Measurements from ENCODE around the gene SCRT2.
A peak's percentile ranks its signal among the peaks of the same experiment; 100 is the strongest.
"Not testable (repeated sequence)": the region's sequence is repeated elsewhere in the genome, so short reads cannot be mapped to it uniquely, and the experiment has no call there.

The SCRT2 gene

DNA sequence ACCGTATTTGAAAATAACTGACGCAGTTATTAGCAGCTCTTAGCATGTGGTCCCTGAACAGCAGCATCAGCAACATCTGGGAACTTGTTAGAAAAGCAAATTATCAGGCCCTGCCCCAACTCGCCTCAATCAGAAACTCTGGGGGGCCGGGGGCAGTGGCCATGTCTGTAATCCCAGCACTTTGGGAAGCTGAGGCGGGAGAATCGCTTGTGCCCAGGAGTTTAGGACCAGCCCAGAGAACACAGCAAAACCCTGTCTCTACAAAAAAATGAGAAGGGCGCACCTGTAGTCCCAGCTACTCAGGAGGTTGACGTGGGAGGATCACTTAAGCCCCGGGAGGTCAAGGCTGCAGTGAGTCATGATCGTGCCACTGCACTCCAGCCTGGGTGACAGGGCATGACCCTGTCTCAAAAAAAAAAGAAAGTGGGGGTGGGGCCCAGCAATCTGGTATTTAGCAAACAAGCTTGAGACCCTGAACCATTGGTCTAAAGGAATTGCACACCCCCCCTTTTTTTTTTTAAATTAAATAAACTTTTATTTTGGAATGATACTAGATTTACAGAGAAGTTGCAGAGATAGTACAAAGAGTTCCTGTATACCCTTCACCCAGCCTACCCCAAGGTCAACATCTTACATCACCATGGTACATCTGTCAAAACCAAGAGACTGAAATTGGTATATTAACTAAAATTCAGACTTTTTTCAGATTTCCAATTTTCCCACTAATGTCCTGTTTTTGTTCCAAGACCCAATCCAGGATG is 29.3 kb downstream of the SCRT2 start:
- DNase-seq (ENCODE audit: low read depth) = no peak
- TF ChIP-seq, protein P1, sequence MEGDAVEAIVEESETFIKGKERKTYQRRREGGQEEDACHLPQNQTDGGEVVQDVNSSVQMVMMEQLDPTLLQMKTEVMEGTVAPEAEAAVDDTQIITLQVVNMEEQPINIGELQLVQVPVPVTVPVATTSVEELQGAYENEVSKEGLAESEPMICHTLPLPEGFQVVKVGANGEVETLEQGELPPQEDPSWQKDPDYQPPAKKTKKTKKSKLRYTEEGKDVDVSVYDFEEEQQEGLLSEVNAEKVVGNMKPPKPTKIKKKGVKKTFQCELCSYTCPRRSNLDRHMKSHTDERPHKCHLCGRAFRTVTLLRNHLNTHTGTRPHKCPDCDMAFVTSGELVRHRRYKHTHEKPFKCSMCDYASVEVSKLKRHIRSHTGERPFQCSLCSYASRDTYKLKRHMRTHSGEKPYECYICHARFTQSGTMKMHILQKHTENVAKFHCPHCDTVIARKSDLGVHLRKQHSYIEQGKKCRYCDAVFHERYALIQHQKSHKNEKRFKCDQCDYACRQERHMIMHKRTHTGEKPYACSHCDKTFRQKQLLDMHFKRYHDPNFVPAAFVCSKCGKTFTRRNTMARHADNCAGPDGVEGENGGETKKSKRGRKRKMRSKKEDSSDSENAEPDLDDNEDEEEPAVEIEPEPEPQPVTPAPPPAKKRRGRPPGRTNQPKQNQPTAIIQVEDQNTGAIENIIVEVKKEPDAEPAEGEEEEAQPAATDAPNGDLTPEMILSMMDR (conservative IDR thresholded peaks at IDR 0.05; ENCODE audit: low read depth, low read length) = no peak

DNA sequence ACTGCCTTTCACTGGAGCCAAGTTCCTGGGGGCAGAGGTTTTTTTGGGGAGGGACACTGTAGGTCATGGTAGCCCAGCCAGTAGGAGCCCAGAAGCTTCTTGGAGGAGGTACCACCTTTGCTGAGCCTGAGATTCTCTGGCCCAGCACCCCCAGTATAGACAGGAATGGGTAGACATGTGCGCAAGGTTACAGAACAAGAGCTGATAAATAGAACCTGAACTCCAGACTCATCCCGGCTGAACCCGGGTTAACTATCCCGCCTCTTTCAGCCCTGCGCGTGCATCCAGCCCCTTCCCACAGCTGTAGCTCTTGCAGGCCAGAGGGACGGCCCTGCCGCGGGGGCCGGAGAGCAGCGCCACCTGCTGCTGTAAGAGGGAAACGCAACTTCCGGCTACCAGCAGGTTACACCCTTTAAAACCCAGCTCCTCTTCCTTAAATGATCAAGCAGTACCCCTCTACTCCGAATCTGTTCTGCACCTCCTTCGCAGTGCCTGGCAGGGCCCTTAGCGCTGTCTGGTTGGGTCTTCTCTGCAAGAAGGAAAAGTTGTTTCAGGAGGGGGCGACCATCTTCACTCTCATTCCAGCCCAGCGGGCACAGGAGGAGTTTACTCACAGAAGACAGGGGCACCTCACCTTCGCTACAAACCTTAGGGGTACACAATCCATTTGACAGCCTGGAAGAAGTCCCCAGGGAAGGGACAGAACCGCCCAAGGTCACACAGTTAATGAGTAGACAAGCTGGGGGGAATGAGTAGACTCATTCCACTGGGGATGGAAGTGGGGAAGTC is 30.1 kb downstream of the SCRT2 start:
- TF ChIP-seq, protein P1 (conservative IDR thresholded peaks at IDR 0.05; ENCODE audit: low read depth, low read length) = peak; percentile 97
- no peak for DNase-seq (ENCODE audit: low read depth)
- H3K4me3 ChIP-seq (ENCODE audit: low read length) = no peak overlapping the region

More for the DNA sequence above, 29.3 kb downstream of the SCRT2 start:
- H3K4me3 ChIP-seq (ENCODE audit: low read length) = no peak overlapping the region

DNA sequence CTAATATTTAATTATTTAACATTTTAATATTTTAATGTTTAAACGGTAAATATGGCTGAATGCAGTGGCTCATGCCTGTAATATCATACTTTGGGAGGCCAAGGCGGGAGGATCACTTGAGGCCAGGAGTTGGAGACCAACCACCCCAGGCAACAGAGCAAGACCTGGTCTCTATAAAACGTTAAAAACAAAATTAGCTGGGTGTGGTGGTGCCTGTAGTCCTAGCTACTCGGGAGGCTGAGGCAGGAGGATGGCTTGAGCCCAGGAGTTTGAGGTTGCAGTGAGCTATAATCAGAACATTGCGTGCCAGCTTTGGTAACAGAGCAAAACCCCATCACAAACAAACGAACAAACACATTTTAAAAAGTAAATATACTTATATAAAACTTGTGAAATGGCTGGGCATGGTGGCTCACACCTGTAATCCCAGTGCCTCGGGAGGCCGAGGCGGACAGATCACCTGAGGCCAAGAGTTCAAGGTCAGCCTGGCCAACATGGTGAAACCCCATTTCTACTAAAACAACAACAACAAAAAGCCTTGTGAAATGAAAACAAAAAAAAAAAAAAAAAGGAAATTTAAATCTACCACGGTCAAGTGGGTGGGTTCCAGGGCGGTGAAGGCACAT is 30.8 kb downstream of the SCRT2 start:
- H3K4me3 ChIP-seq (ENCODE audit: low read length) = no peak overlapping the region
- DNase-seq (ENCODE audit: low read depth) = no peak
- TF ChIP-seq, protein P1 (conservative IDR thresholded peaks at IDR 0.05; ENCODE audit: low read depth, low read length) = no peak

DNA sequence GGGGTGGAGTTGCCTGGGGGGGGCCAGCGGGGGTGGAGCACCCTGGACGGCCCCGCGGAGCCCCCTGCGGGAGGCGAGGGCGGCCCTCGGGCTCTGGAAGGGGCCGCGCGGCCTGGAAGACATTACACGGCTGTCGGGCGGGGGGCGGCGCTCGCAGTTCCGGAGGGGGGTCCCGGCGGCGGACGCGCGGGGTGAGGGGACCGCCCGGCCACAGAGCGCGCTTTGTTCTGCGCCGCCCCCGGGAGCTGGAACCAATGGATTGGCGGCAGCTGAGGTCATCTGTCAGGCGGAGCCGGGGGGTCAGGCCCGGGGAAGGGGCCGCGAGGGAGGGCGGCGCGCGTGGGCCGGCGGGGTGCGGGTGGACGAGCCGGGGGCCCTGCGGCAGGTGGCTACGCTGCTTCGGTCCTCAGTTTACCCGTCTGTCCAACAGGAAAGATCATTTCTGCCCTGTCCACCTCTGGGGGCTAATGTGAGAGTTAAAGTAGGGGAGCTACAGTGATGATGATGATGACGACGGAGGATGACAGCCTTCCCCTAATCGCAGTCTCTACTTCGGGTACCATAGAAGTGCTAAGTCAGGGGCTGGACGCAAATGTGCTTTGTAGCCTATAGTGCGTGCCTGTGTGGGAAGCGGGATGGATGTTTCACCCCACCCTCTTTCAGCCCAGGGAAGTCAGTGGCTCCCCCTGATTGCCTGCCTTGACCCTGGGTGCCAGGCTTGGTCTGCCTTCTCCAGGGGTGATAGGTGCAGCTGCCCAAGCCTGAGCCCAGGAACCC is 33.0 kb downstream of the SCRT2 start:
- DNase-seq (ENCODE audit: low read depth) = no peak
- TF ChIP-seq, protein P1 (conservative IDR thresholded peaks at IDR 0.05; ENCODE audit: low read depth, low read length) = no peak
- peak overlapping the region; percentile 15 for H3K4me3 ChIP-seq (ENCODE audit: low read length)

DNA sequence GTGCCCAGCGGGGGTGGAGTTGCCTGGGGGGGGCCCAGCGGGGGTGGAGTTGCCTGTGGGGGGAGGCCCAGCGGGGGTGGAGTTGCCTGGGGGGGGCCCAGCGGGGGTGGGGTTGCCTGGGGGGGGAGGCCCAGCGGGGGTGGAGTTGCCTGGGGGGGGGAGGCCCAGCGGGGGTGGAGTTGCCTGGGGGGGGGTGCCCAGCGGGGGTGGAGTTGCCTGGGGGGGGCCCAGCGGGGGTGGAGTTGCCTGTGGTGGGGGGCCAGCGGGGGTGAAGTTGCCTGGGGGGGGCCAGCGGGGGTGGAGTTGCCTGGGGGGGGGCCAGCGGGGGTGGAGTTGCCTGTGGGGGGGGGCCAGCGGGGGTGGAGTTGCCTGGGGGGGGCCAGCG is 33.6 kb downstream of the SCRT2 start:
- H3K4me3 ChIP-seq (ENCODE audit: low read length); DNase-seq (ENCODE audit: low read depth): not testable (repeated sequence)

GRCh38 chr20:641516-641875 is 34.1 kb downstream of the SCRT2 start:
- no peak for DNase-seq (ENCODE audit: low read depth)
- H3K4me3 ChIP-seq (ENCODE audit: low read length) = no peak overlapping the region
- TF ChIP-seq, protein P1 (conservative IDR thresholded peaks at IDR 0.05; ENCODE audit: low read depth, low read length) = no peak
